GM23248 (cell line): ENCODE measurements around the gene ADRA2C. TPM values are rescaled to one million over a fixed set of nuclear protein-coding genes. Genes with fewer than 3 reads are reported as not detected.

Source experiments
- DNase-seq: peaks from one replicate; pipeline ENCODE4 v3.0.0-alpha.2; 2015
- H2AFZ ChIP-seq: fragments of 200-600 bp; sonication (generic); 2 replicates; pipeline ENCODE4 v1.6.1; 2016; ENCODE audit warnings: antibody characterized with exemption
- H3F3A ChIP-seq: fragments of 200-600 bp; sonication (generic); 2 replicates; pipeline ENCODE4 v1.6.1; 2016; ENCODE audit warnings: mild to moderate bottlenecking, antibody characterized with exemption, mixed run types; ENCODE audit not compliant: insufficient read depth
- H3K27ac ChIP-seq: fragments of 200-600 bp; sonication (generic); 2 replicates; pipeline ENCODE4 v1.5.1; 2016; ENCODE audit warnings: mild to moderate bottlenecking
- H3K27me3 ChIP-seq: fragments of 200-600 bp; sonication (generic); replicated peaks from 2 replicates; pipeline ENCODE4 v1.6.1; 2016; ENCODE audit warnings: mild to moderate bottlenecking; ENCODE audit not compliant: insufficient read depth
- H3K36me3 ChIP-seq: fragments of 200-600 bp; sonication (generic); 2 replicates; pipeline ENCODE4 v1.6.1; 2016; ENCODE audit warnings: low read depth, mild to moderate bottlenecking
- H3K4me1 ChIP-seq: fragments of 200-600 bp; sonication (generic); 2 replicates; pipeline ENCODE4 v1.6.1; 2016; ENCODE audit warnings: mild to moderate bottlenecking; ENCODE audit not compliant: insufficient read depth
- H3K4me2 ChIP-seq: fragments of 200-600 bp; sonication (generic); one replicate; pipeline ENCODE4 v1.6.1; 2016; ENCODE audit warnings: mild to moderate bottlenecking; ENCODE audit not compliant: unreplicated experiment
- H3K4me3 ChIP-seq: fragments of 200-600 bp; sonication (generic); 2 replicates; pipeline ENCODE4 v1.5.1; 2016; ENCODE audit warnings: mild to moderate bottlenecking
- H3K79me2 ChIP-seq: fragments of 200-600 bp; sonication (generic); 2 replicates; pipeline ENCODE4 v1.6.1; 2016; ENCODE audit warnings: mild to moderate bottlenecking; ENCODE audit not compliant: insufficient read depth
- H3K9ac ChIP-seq: fragments of 200-600 bp; sonication (generic); 2 replicates; pipeline ENCODE4 v1.6.1; 2016; ENCODE audit warnings: mild to moderate bottlenecking
- H3K9me2 ChIP-seq: fragments of 200-600 bp; sonication (generic); 2 replicates; pipeline ENCODE4 v1.6.1; 2016; ENCODE audit warnings: mixed run types, mild to moderate bottlenecking, moderate library complexity; ENCODE audit not compliant: insufficient read depth
- H3K9me3 ChIP-seq: fragments of 200-600 bp; sonication (generic); one replicate; pipeline ENCODE4 v1.6.1; 2017; ENCODE audit warnings: low read depth
- H4K20me1 ChIP-seq: fragments of 200-600 bp; sonication (generic); 2 replicates; pipeline ENCODE4 v1.6.0; 2016; ENCODE audit not compliant: insufficient read depth
- EZH2 ChIP-seq: fragments of 200-600 bp; sonication (generic); IDR thresholded peaks from 2 replicates; pipeline ENCODE4 v1.6.1; 2018; ENCODE audit warnings: antibody characterized with exemption, mild to moderate bottlenecking; ENCODE audit not compliant: insufficient read depth, poor library complexity, severe bottlenecking
- EZH2phosphoT487 ChIP-seq: fragments of 200-600 bp; sonication (generic); IDR thresholded peaks from 2 replicates; pipeline ENCODE4 v1.6.1; 2018; ENCODE audit warnings: antibody characterized with exemption, moderate library complexity, mild to moderate bottlenecking, low read depth; ENCODE audit not compliant: insufficient read depth
- WGBS, 2 experiments: methylation state at CpG; one replicate each; pipeline ENCODE4 v1.1.6; 2015 to 2017; ENCODE audit warnings: low lambda C conversion rate in 2 of 2, low coverage in 1 of 2; ENCODE audit errors: missing lambda C conversion rate in 2 of 2; 5-methylcytosine and 5-hydroxymethylcytosine counted together
- in situ Hi-C: fragments of 300-500 bp; cut with MboI; formaldehyde crosslinking; loops from 2 replicates; pipeline ENCODE4 v1.15.0; 2020
- polyA plus RNA-seq: library from polyadenylated mRNA; unstranded; fragments of >200 nt; fragmentation: Nextera tagmentation; extraction: Ambion mirVana; gene quantifications from 2 replicates; pipeline ENCODE4 v1.2.1, GENCODE V29; 2016
- total RNA-seq: library from RNA; depleted of rRNA; stranded (reverse); fragments of >200 nt; shearing (Covaris generic); gene quantifications from 2 replicates; pipeline ENCODE4 v1.2.3, GENCODE V29; 2014

Gene ADRA2C
- total and polyA plus RNA-seq, 2 experiments from 2014 or later, result 0.14 to 2.2 TPM

DNA sequence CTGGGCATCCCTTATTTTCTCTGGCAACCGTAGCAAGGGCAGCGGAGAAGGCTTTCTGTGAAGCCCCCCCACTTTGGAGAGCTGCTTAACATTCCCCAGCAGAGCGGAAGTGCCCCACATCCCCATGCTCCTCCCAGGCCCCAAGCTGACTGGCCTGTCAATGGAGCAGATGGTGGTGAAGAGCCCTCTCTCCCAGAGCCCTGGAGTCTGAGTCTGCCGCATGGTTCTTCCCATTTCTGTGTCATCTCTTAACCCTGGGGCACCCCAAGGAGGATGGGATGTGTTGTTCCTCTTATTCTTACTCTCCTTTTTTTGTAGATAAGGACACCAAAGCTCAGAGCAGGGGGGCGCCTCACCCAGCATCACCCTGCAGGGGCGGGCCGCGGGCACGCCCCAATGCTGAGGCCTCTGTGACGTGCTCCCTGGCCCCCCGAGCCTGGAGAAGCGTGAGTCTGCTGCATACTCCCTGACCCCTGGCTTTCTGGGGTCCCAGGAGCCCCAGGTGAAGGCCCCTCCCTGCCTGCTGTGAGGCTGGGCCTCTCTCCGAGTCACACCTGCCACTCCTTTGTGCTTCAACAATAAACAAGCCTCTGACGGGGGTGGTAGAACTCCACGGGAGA lies 35.9 kb downstream of the ADRA2C start:
- no peak overlapping the region for H3K4me2 ChIP-seq
- no peaks in the 10 kb centered on the region for H3K36me3 ChIP-seq
- H3K9me2 ChIP-seq, result no peaks in the 10 kb centered on the region
- no peaks in the 10 kb centered on the region for H3K79me2 ChIP-seq
- H3K27ac ChIP-seq, result no peak overlapping the region
- H3K9ac ChIP-seq, result no peak overlapping the region
- no peak overlapping the region for H3K4me3 ChIP-seq
- 64 to 68% methylated on average over 15 of the region's 15 CpGs for WGBS, 2 experiments
- H3K4me1 ChIP-seq, result no peaks in the 10 kb centered on the region
- in situ Hi-C loops, result no loop called here
- DNase-seq, result no peak
- no peaks in the 10 kb centered on the region for H3F3A ChIP-seq
- no peaks in the 10 kb centered on the region for H4K20me1 ChIP-seq
- no peaks in the 10 kb centered on the region for H3K9me3 ChIP-seq
- no peak overlapping the region for H2AFZ ChIP-seq
- no peak for TF ChIP-seq EZH2
- no peak for TF ChIP-seq EZH2phosphoT487
- peaks cover 10% of the 10 kb centered on the region; the same call in 1 of the 2 replicates for H3K27me3 ChIP-seq

DNA sequence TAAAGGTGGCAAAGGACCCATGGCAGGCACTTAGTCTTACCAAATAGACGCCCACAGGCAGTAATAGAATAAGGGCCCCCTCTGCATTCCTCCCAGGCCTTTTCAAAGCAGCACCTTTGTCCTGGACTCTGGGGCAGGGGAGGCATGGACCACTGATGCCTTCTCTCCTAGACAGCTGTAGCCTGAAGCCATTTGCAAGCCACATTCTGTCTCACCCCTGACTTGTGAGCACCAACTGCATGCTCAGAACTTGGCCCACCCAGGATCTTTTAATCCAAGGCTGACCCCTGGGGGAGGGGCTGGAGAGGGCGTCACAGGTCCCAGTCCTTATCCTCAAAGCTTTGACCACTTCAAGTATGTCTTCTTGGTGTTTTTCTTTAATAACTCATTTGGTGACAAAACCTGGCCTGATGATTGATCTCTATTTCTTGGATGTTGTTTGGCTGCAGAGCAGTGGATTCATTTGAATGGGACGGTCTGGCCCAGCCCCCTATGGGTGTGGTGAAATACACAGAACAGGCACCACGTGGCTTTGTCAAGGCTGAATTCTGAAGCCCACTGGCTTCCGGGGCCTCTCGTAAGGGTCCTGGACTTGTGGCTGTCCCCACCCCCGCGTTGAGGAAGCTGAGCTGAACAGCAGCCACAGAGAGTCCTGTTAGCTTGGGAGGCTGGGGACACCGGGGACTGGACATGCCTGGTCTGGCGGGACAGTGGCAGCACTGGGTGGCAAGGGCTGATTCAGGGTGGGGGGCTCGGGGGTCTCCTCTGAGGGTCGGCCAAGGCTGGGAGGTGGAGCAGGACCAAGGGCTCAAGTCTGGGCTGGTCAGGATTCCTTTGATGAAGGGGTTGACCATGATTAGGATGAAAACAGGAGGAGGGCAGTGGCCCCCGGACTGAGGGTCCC lies 36.6 kb downstream of the ADRA2C start:
- no peak for TF ChIP-seq EZH2
- Histone ChIP-seq H3K4me1 (no peaks in the 10 kb centered on the region), H3K4me3 (no peak overlapping the region), H3K9me2 (no peaks in the 10 kb centered on the region), H3K9me3 (no peaks in the 10 kb centered on the region), H3K27me3 (peaks cover 18% of the 10 kb centered on the region; the same call in 1 of the 2 replicates), H2AFZ (no peak overlapping the region), H3F3A (no peaks in the 10 kb centered on the region), H4K20me1 (no peaks in the 10 kb centered on the region), H3K36me3 (no peaks in the 10 kb centered on the region), H3K79me2 (no peaks in the 10 kb centered on the region), H3K4me2 (no peak overlapping the region), H3K27ac (no peak overlapping the region), H3K9ac (no peak overlapping the region)
- 37 to 41% methylated on average over 12 to 13 of the region's 13 CpGs for WGBS, 2 experiments
- no peak for DNase-seq
- in situ Hi-C loops, result no loop called here

DNA sequence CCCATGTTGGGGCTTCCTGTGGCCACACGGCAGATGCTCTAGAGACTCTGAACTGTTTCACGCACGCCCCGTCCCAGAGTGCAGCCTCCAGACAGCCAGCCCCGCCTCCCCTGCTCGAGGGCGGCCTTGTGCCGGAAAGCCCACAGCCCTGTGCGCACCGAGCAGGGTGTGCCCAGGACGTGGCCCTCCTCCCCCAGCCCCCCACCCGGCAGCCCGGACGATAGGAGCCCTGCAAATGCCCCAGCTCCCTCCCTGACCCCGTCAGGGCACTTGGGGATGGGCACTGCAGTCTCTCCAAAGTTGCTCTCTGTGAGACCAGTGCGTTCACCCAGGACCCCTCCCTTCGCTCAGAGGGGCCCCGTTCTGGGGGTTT lies 37.3 kb downstream of the ADRA2C start:
- no peak for DNase-seq
- Histone ChIP-seq H3K79me2 (no peaks in the 10 kb centered on the region), H2AFZ (no peak overlapping the region), H3K9ac (no peak overlapping the region), H3K27me3 (peaks cover 25% of the 10 kb centered on the region), H3K4me2 (no peak overlapping the region), H3K4me1 (no peaks in the 10 kb centered on the region), H4K20me1 (no peaks in the 10 kb centered on the region), H3K36me3 (no peaks in the 10 kb centered on the region), H3K27ac (no peak overlapping the region), H3K9me3 (no peaks in the 10 kb centered on the region), H3K4me3 (no peak overlapping the region), H3F3A (no peaks in the 10 kb centered on the region), H3K9me2 (no peaks in the 10 kb centered on the region)
- WGBS, 2 experiments, result 29 to 40% methylated on average over 4 to 17 of the region's 18 CpGs
- TF ChIP-seq EZH2phosphoT487 (no peak), EZH2 (no peak)
- in situ Hi-C loops, result no loop called here

DNA sequence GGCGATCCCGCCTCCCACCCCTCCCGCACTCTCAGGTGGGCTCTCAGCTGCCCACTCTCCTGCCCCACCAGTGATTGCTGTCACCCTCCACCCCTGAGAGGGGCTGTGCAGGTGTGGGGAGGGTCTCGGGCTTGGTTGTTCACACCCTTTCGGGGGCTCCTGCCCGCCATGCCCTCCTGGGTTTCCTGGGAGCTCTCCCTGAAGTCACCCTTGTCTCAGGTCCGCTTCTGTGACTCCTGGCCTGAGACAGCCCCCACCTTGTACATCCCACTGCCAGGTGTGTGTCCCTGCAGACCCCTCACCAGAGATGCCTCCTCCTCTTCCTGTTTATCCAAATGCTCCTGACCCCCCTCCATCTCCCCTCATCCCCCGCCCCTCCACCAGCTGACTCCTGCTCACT lies 37.8 kb downstream of the ADRA2C start:
- no peaks in the 10 kb centered on the region for H3K9me3 ChIP-seq

More for the DNA sequence above, 37.8 kb downstream of the ADRA2C start:
- Histone ChIP-seq H2AFZ (no peak overlapping the region), H3K36me3 (no peaks in the 10 kb centered on the region), H3K4me3 (no peak overlapping the region), H3K9ac (no peak overlapping the region), H3K27me3 (peaks cover 28% of the 10 kb centered on the region), H3F3A (no peaks in the 10 kb centered on the region), H3K79me2 (no peaks in the 10 kb centered on the region), H3K27ac (no peak overlapping the region), H3K4me2 (no peak overlapping the region), H3K9me2 (no peaks in the 10 kb centered on the region), H4K20me1 (no peaks in the 10 kb centered on the region), H3K4me1 (no peaks in the 10 kb centered on the region)
- DNase-seq, result no peak
- TF ChIP-seq EZH2phosphoT487 (no peak), EZH2 (no peak)
- in situ Hi-C loops, result no loop called here
- 76 to 80% methylated on average over 1 to 8 of the region's 8 CpGs for WGBS, 2 experiments
